ENCODE measurements around the gene INHBB.

- TF ChIP-seq RAD21 (conservative IDR thresholded peaks at IDR 0.05 in 1 of 2, IDR thresholded peaks at IDR 0.05 in 1 of 2): no peak
- no peak for TF ChIP-seq CTCF (IDR thresholded peaks at IDR 0.05)
- TF ChIP-seq, protein P1, sequence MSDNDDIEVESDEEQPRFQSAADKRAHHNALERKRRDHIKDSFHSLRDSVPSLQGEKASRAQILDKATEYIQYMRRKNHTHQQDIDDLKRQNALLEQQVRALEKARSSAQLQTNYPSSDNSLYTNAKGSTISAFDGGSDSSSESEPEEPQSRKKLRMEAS (IDR thresholded peaks at IDR 0.05): no peak
- TF ChIP-seq CHD2 (IDR thresholded peaks at IDR 0.05; ENCODE audit: low read length, partially characterized antibody): no peak
- TF ChIP-seq POLR2A (IDR thresholded peaks at IDR 0.05; ENCODE audit: low read length): no peak
- no peak for TF ChIP-seq EP300 (IDR thresholded peaks at IDR 0.05)
- no peak for TF ChIP-seq JUN (IDR thresholded peaks at IDR 0.05)
- no peak for TF ChIP-seq USF2 (IDR thresholded peaks at IDR 0.05)
- no peak for TF ChIP-seq MYC (IDR thresholded peaks at IDR 0.05; ENCODE audit: borderline replicate concordance, low read length)
- TF ChIP-seq RFX5 (IDR thresholded peaks at IDR 0.05): no peak
- no peak for TF ChIP-seq BHLHE40 (IDR thresholded peaks at IDR 0.05; ENCODE audit: low read depth, low read length)
- no peak for TF ChIP-seq KDM1A (IDR thresholded peaks at IDR 0.05; ENCODE audit: low read depth)
- TF ChIP-seq ATOH8 (CRISPR knock-in tag; IDR thresholded peaks at IDR 0.05; ENCODE audit: low read depth): no peak
Observed at GRCh38 chr2:120366698-120367097, 20.8 kb downstream of the INHBB start.
